Hindlimb muscle (tissue), 1 donor: ENCODE data around the gene ANKRD62. TPM values are rescaled to one million over a fixed set of nuclear protein-coding genes. Genes with fewer than 3 reads are reported as not detected.

Experiments
- DNase-seq: peaks from one replicate; pipeline ENCODE4 v3.0.0-alpha.2; 2013
- polyA plus RNA-seq: library from polyadenylated mRNA; unstranded; fragments of 120-200 nt; gene quantifications from one replicate; pipeline ENCODE4 v1.2.1, GENCODE V29; 2013; ENCODE audit not compliant: insufficient read length

The ANKRD62 gene
- not detected for polyA plus RNA-seq

DNA sequence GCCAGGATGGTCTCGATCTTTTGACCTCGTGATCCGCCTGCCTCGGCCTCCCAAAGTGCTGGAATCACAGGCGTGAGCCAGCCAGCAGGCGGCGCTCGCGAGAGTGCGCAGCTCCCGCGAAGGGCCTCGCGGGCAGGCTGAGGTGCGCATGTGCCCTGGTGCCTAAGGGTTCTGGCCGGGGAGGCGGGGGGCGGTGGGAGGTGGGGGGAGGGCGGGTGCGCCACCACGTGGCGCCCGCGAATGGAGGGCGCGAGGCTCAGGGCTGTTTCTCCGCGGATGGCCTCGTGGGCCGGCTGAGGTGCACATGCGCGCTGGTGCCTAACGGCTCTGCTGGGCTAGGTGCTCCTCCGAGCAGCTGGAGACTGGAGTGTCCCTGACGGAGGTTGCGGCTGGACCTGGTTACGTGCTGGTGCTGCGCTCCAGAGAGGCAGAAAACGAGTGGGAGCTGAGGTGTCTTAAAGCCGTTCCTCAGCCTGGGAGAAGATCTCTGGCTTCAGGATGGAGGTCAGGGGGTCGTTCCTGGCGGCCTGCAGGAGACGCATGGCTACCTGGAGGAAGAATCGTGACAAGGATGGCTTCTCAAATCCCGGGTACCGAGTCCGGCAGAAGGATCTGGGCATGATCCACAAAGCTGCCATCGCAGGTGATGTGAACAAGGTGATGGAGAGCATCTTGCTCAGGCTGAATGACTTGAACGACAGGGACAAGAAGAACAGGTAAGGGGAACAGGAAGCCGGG, at the start of gene ANKRD62:
Gene ANKRD62 (plus strand): TSS at position 324 of the 738 bp plus-strand sequence. CDS start 175 bp downstream, at position 499.
- DNase-seq = no peak

DNA sequence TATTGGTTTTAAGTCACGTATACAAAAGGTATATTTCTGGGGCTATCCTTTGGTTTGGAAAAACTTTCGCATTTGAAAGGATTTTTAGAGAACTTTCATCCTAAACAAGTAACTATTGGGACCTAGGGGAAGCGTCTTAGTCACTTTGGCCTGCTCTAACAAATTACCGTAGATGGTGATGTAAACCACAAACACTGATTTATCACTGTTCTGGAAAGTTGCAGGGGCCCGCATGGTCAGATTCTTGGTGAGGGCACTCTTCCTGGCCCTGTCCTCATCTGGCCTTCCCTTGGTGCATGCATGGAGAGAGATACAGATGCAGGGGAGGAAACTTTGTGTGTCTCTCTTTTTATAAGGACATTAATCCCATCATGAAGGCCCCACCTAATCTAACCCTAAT, 49.1 kb upstream of the ANKRD62 start:
- DNase-seq = no peak

DNA sequence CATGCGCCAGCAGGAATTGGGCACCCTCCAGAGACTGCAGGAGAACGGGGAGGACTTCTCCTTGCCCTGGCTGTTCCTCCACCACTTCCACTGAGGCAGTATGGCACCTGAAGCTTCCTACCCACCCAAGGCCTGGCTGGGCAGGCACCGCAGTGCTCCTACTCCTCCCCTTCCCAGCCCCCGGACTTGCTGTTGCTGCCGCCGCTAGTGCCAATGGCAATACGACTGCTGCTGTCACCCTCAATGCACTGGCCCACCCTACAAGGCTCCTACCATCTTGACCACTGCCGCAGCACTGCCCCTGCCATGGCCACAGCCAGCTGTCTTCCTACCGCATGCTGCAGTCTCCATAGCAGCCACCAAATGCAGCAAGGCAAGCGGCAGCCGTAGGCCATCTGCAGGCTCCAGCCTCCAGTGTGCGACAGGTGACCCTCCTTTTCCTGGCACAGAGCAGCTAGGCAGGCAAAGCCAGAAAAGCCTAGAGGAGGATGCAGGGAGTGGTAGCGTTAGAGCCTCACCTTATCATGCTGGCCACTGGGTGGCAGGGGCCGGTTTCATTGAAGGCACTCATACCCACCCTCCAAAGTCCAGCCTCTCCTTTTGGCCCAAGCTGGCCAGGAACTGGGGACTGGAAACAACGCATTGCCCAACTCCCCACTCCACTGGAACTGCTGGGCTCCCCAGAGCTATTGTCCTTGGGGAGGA, 47.4 kb upstream of the ANKRD62 start:
- DNase-seq = no peak

DNA sequence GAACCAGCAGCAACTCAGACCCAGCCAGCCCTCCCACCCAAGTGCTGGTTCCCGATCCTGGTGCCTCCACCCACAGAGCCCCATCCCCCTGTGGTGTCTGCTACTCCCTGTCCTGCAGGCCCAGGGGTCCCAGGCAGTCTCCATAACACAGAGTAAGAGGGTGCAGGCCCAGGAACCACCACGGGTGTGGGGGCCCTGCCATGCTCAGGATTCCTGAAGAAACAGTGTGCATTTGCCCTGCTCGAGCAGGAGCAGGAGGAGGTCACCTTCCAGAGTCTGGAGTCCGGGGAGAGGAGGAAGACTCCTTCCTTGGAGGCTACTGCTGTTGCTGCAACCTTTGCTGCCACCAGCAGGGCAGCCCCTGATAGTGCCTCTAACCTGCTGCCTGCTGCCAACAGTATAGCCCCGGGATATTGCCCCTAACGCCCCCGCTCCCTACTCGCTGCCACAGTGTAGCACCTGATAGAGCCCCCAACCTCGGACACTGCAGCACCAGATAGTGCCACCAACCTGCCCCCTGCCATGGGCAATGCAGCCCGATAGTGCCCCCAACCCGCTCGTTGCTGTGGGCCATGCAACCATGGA, 46.8 kb upstream of the ANKRD62 start:
- DNase-seq = no peak

DNA sequence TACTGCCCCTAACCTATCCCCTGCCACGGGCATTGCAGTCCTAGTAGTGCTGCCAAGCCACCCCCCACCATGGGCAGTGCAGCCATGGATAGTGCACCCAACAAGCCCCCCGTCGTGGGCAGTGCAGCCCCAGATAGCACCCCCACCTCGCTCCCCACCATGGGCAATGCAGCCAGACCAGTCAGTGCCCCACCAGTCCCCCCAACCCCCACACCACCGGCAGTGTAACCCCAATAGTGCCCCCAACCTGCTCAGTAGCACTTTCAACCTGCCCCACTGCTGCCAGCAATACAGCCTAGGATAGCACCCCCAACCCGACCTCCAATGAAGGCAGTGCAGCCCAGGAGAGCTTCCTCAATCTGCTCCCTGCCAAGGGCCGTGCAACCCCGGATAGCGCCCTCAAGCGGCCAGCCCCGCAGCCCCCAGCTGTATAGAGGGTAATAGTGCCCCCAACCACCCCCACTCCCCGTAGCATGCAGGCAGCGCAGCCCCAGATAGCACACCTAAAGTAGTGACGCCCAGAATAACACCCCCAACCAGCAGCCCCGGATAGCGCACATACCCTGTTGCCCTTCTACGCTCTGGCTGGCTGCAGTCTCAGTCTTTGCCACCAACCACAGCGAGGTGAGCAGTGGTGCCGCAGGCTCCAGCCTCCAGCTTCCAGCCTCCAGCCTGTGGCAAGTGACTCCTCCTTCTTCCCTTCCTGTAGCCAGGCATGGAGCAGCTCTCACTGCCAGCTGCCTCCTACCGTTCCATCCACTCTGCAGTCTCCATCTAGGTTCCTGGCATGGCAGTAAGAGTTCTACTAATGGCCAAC, 45.4 kb upstream of the ANKRD62 start:
- no peak for DNase-seq

DNA sequence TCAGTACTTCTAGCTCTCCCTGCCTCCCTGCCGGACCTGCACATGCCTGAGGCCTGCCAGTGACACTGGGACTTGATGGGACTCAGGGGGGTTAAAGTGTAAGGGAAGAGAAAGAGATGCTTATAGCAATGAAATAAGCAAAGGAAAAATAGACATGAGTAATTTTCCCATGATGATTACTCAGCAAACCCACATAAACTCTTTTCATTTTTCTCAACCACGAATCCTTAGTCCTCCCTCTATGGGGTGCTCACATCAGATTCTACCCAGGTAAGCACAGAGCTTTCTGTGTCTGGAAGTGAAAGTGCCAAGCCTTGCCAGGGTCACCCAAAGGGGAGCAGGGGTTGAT, 44.8 kb upstream of the ANKRD62 start:
- no peak for DNase-seq

DNA sequence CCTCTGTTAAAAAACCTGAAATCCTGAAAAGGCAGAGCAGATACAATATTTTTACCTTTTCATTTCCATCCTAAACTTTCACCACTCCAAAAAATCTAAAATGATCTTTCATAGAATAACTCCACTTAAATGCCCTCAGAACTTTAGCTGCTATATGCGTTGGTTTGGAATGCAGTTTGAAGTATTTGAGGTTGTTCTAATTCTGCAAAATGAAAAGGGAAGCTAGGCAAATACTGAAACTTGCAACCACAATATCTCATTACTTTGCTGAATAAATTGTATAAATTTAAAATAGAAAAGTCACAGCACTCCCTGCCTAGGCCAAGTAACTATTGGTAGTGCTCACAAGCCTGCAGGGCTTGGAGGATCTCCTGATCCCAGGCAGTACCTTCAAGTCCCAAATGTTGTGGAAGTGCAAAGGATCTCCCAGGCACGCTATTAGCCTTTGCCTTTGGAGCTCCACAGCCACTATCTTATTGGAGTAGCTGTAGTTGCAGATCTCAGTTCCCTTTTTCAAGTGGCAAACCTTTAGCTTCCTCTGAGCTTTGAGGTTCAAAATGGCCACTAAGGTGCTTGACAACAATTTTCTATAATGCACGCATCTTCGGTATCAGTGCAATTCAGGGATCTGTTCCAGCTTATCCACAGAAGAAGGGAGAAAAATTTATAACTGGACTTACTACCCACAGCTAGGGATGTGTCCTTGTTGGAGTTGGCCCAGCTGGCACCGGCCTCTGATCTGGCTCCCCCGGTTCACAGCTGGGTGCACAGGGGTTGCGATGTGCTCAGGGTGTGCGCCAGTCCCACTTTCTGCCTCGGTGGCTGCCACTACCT, 43.4 kb upstream of the ANKRD62 start:
- no peak for DNase-seq

DNA sequence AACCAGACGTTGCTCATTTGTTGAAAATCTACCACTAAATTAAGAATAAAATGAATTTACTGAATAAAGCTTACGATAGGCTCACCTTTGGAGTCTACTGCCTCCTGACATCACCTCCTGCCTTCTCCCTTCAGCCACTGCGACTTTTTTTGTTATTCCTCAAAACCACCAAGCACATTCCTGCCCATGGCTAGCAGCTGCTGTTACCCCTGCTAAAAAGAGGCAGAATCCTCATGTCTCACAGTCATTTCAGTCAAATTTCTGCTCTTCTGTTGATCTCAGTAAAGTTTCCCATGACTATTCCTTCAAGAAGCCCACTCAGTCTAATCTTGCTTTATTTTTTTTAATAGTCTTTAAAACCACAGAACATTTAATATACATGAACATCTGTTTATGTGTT, 40.8 kb upstream of the ANKRD62 start:
- no peak for DNase-seq

DNA sequence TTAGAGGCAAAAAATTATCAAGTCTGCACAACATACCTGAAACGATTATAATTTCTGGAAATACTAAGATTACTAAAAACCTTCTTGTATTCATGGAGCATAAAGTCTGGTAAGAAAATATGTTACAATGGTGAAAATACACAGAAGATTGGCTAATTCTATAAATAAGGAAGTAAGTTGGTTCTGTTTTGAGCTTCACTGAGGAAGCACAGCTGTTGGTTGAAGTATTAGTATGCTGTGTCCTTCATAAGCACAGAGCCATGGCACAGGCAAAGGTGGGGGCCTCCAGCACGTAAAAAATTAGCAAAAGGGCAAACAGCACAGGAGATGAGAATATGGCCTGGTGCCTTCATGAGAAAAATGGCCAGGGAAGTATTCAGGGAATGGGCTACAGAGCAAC, 40.4 kb upstream of the ANKRD62 start:
- no peak for DNase-seq

DNA sequence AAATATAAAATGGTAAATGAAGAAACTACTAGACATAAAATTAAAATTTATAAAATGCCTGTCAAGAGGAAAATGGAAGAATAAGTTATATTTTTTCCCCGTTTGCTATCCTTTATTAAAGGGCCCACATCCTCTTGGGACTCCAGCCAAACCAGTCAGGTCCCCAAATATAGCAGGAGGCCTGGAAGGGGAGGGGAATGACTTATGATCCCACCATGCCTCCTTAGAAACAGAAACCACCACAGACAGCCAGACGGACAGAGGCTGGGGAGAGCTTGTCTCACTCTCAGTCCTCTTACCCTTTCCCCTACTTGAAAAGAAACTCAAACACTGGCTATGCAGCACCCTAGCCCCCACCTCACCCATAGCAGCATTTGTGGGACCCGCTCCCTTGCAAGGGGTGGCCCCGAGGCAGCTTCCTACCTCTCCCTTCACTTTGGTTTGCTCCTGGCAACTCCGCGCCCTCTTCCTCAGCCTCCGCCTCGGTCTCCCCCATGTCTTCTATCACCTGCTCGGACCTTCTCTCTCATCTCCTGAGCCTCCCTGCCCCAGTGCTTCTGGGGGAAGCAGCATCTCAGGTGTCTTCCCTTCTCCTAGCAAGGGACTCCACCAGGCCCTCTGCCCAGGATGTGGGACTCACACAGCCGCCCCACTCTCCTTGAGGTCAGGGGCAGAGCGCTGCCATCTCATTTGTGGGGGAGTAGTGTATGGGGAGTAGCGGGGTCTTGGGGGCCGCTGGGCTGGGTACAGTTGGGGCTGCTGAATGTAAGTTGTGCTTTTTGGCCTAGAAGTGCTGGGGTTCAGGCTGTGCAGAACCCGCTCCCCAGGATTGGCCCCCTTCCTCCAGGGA, 37.4 kb upstream of the ANKRD62 start:
- DNase-seq = no peak

DNA sequence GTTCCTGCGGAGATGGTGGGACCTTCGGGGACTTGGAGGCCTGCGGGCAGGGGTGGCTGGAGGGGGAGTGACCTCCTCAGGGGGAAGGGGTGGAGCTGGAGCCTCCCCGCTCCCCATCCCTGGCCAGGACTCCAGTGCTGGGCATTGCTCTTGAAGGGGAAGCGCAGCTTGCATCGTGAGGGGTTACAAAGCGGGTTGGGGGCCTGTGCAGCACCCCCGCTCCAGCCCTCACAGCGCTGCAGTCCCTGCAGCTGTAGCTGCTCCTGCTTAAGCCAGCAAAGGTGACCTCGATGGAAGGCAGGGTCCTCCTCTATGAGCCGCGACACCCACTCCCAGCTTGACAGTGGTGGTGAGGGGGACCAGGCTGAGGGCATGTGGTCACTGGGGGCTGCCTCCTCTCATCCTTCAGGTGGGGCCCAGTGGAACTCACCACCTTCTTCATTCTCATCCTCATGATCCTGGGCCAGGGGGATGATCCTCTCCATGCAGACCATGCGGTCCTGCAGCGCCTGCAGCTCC, 36.7 kb upstream of the ANKRD62 start:
- DNase-seq = no peak

DNA sequence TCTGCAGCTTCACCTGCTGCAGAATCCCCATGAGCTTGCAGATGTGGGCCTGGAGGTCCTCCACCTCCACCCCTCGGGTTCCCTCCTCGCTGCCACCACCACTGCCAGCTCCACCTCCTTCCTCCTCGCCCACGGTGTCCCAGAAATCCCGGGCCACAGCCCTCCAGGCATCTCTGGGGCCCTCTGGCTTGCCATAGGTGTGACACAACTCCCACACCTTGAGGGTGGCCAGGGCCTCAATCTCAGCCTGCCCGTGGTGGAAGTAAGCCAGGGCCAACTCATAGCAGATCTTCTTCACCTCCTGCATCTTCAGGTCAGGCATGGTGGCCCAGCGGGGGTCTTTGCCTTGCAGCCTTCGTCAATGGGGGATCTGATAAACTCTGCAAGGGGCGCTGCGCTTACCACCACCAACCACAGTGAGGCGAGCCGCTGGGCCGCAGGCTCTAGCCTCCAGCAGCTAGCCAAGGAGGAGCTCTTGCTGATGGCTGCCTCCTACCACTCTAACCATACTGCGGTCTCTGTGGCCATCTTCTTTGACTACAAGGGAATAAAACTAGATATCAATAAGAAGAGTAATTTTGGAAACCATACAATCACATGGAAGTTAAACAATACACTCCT, 36.1 kb upstream of the ANKRD62 start:
- no peak for DNase-seq

DNA sequence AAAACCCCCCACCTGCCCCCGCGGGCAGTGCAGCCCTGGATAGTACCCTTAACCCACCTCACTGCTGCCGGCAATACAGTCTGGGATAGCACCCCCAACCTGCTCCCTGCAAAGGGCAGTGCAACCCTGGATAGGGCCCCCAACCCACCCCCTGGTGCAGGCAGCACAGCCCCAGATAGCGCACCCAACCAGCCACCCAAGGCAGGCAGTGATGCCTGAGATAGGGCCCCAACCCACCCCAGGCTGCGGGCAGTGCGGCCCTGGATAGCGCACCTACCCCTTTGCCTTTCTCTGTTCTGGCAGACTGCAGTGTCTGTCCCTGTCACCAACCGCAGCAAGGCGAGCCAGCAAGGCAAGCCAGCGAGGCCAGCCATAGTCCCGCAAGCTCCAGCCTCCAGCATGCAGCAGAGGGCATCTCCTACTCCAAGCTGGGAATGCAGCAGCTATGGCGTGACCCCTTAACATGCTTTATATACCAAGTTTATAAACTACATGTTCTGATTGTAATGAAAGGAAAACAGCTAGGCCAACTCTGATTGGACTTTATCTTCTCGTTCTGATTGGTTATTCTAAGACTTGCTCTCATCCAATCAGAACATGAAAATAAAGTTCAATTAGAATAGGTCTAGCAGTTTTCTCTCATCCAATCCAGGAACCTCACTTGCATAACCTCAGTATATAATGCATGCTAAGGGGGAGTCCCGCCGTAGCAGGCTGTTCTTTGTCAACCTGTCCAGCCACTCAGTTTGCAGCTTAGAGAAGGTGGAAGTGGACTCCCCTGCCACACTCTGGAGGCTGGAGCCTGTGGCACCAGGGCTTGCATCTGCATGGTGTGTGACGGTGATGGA, 34.1 kb upstream of the ANKRD62 start:
- no peak for DNase-seq

DNA sequence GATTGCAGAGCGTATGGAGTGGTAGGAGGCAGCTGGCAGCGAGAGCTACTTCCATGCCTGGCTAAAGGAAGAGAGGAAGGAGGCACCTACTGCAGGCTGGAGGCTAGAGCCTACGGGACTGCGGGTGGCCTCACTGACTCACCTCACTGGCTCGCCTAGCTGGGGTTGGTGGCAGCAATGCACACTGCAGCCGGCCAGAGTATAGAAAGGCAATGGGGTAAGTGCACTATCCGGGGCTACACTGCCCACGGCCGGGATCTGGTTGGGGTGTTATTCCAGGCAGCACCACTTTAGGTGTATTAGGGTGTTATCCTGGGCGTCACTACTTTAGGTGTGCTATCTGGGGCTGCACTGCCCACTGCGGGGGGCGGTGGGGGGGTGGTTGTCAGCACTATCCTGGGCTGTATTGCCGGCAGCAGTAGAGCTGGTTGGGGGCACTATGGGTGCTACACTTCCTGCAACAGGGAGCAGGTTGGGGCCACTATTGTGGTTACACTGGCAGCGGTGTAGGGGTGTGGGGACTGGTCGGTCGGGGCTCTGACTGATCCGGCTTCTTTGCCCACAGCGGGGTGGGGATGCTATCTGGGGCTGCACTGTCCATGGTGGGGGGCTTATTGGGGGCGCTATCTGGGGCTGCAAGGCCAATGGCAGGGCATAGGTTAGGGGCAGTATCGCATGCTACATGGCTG, 33.3 kb upstream of the ANKRD62 start:
- DNase-seq = no peak

DNA sequence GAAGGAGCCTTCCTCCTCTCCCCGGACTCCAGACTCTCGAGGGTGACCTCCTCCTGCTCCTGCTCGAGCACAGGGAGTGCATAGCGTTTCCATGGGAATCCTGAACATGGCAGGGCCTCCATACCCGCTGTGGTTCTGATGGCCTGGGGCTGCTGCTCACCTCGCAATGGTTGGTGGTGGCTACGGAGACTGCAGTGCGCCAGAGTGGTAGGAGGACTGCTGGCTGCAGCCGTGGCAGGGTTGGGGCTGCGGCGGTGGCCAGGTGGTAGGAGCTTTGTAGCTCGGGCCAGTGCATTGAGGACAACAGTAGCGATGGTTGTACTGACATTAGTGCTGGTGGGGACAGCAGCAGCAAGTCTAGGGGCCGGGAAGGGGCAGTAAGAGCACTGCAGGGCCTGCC, 32.0 kb upstream of the ANKRD62 start:
- no peak for DNase-seq

DNA sequence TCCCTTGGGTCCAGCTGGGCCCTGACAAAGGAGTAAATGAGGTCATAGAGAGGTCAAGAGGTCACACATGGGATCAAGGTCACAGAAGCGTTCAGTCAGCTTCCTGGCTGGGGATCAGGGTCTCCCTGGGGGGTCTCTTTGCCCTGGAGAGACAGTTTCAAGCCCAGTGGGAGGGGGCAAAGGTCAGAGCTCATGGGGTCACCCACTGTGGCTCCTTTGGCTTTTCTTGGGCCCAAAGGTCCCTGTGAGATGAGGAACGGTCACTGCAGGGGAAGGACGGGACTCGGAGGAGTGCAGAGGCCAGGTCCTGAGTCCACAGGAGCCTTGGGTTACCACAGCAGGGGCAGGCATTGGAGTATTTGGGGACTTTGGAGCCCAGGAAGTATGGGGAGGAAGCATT, 30.7 kb upstream of the ANKRD62 start:
- DNase-seq = no peak

DNA sequence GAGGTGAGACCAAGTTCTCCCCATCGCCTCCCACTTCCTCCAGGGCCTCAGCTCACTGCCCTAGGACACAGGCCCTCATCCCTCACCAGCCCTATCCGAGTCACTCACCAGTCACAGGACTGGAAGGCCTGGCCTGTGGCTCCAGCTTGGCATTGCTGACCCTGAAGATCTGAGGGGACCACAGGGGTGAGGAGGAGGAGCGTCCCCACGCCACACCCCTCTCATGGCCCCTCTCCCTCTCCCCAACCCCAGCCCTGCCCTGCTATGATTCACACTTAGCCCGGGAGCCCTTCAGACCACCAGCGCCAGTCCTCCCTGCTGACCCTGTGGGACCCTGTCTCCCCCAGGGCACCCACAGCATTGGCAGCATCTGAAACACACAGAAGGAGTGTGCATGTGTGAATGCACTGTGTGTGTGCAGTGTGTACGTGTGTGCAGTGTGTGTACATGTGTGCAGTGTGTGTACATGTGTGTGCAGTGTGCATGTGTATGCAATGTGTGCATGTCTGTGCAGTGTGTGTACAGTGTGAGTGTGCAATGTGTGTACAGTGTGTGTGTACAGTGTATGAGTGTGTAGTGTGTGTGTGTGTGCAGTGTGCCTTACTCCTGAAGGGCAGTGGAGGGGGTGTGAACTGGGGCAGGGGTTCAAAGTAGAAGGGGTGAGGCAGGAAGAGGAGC, 29.4 kb upstream of the ANKRD62 start:
- DNase-seq = no peak

DNA sequence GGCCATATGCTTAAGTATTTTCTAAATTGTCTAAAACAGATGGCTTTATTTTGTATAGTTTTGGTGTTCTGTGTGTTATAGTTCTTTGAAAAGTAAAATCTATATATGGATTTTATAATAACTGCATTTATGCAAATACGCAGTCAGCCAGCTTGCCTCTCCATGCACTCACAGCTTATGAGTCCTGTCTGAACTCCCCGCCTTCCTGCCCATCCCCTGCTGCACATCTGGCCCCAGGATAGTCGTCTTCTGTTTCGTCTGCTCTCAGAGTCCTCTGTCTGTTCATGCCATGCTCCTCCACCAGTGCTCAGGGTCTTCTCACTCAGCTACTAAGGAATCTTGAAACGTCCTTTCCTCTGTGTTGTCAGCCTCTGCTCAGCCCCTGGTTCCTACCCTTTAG, 28.2 kb upstream of the ANKRD62 start:
- DNase-seq = no peak
